ENCODE results near the gene FAF1.
A peak's percentile ranks its signal among the peaks of the same experiment; 100 is the strongest.
"Not testable (repeated sequence)": the region's sequence is repeated elsewhere in the genome, so short reads cannot be mapped to it uniquely, and the experiment has no call there.

The FAF1 gene

DNA sequence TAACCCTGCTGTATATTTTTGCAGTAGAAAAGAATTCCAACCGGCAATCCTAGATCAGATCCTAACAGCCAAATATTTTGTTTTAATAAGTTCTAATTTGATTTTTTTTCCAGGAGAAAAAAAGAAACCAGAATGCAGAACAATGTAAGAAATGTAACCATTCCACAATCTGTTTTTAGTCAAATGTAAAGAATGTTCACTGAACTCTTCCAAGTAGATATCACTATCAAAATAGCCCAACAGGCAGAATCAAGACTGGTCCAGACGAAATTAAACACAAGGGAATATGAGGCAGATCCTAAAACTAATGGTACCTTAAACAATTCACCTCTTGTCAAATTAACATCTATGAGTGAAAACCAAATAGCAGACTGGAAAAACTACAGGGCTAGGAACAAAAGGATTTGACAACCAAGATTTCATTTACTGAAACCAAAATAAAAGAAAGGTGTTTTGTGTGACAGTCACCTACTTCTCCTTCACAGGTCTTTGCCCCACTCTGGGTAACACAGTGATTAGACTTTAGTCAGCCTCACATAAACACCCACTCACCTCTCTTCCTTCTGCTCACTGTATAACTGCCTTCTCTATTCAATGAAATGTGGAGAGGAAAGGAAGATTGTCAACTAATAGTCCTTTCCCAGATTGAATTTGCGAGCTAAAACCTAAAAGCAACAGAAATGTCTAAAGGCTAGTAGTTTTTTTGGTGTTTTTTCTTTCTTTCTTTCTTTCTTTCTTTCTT, 137.9 kb downstream of the FAF1 start:
- FAIRE-seq: no peak
- DNase-seq (ENCODE audit: extremely low spot score, insufficient read length, low read depth): no peak

DNA sequence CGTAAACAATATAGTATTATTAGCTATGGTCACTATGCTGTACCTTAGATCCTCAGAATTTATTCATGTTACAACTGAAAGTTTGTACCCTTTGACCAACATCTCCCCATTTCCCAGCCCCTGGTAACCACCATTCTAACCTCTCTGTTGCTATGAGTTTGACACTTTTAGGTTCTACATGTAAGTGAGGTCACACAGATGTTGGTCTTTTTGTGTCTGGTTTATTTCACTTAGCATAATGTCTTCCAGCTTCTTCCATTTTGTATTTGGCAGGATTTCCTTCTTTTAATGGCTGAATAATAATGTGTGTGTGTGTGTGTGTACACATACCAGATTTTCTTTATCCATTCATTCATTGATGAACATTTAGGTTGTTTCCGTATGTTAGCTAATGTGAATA, 139.5 kb downstream of the FAF1 start:
- FAIRE-seq: no peak

GRCh38 chr1:50812346-50812745, 147.7 kb downstream of the FAF1 start:
- FAIRE-seq (peak; percentile 51), DNase-seq (ENCODE audit: extremely low spot score, insufficient read length, low read depth) (no peak)

More for the DNA sequence above, 139.5 kb downstream of the FAF1 start:
- no peak for DNase-seq (ENCODE audit: extremely low spot score, insufficient read length, low read depth)

DNA sequence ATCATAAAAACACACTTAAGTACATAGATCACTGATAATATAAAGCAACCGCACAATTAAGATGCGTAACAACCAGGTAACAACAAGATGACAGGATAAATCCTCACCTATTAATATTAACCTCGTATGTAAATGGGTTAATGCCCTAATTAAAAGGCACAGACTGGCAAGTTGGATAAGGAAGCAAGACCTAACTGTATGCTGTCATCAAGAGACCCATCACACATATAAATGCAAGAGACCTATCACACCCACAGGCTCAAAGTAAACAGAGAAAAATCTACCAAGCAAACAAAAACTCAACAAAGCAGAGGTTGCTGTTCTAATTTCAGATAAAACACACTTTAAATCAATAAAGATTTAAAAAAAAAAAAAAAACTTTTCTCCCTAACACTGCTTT, 151.8 kb downstream of the FAF1 start:
- FAIRE-seq: no peak
- no peak for DNase-seq (ENCODE audit: extremely low spot score, insufficient read length, low read depth)

- FAIRE-seq: no peak
- DNase-seq (ENCODE audit: extremely low spot score, insufficient read length, low read depth): no peak
These were observed 163.8 kb downstream of the FAF1 start for GRCh38 chr1:50796272-50796671.

DNA sequence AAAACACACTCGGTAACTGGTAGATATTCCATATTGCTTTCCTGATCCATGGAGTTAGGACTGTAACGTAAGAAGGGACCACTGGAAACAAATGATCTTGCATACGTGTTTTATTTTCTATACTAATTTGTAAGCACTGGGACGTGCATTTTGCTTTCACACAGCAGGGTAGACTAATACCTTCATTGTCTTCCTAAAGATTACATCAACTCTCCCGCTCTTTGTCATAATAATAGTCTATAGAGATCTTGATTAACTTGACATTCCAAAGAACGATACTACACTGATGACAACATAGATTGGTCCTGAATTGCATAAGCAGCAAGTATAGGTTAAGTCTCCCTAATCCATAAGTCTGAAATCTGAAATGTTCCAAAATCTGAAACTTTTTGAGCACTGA, 166.5 kb downstream of the FAF1 start:
- FAIRE-seq (no peak), DNase-seq (ENCODE audit: extremely low spot score, insufficient read length, low read depth) (no peak)

- no peak for DNase-seq (ENCODE audit: extremely low spot score, insufficient read length, low read depth)
- no peak for FAIRE-seq
These were observed 172.8 kb downstream of the FAF1 start for GRCh38 chr1:50787266-50787665.

DNA sequence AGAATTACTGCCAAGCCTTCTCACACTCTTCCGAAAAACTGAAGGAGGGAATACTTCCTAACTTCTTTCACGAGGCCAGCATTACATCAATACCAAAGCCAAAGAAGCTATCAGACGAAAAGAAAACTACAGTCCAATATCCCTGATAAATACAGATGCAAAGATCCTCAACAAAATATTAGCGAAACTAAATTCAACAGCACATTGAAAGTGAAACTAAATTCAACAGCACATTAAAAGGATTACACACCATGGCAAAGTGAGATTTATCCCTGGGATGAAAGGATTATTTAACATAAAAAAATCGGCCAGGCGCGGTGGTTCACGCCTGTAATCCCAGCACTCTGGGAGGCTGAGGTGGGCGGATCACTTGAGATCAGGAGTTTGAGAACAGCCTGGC, 176.8 kb downstream of the FAF1 start:
- FAIRE-seq (peak; percentile 18), DNase-seq (ENCODE audit: extremely low spot score, insufficient read length, low read depth) (no peak)

DNA sequence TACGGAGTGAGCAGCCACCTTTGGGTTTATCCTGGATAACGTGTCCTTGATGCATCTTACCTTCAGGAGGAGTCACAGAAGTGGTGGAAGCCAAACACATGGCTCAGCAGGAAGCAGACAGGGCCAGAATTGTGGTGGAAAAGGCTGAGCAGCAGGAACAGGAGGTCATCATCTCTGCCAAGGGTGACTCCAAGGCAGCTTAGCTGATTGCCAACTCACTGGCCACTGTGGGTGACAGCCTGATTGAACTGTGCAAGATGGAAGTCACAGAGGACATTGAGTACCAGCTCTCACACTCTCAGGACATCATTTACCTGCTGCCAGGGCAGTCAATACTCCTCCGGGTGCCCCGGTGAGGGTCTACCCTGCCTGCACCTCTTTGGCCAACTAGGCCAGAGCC, 179.3 kb downstream of the FAF1 start:
- DNase-seq (ENCODE audit: extremely low spot score, insufficient read length, low read depth) (no peak), FAIRE-seq (no peak)

GRCh38 chr1:50779801-50780200, 180.3 kb downstream of the FAF1 start:
- FAIRE-seq (no peak), DNase-seq (ENCODE audit: extremely low spot score, insufficient read length, low read depth) (no peak)

GRCh38 chr1:50775740-50776139, 184.3 kb downstream of the FAF1 start:
- DNase-seq (ENCODE audit: extremely low spot score, insufficient read length, low read depth) (no peak), FAIRE-seq (no peak)

DNA sequence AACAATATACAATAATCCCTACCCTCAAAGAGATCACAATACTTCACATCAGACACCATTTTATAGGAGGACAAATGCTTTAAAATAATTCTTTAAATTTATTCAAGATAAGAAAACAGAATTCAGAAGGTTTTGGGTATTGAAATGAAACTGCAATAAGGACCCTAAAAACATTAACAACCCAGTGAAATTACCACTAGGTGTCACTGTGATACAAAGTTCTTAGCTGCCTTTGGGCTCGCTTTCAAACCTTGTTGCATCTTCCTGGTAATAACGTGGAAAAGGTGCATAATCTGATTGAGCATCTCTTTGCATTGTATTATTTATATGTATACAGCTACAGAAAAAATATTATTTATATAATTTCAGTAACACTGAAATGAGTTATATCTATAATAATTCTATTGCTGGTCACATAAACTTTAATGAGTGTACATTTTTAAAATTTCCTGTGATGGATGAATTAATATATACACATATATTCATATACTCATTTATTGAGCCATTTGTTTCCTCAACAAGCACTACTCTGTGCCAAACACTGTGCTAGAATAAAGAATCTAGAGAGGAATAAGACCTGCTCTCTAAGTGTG, 185.2 kb downstream of the FAF1 start:
- DNase-seq (ENCODE audit: extremely low spot score, insufficient read length, low read depth): no peak
- peak; percentile 59 for FAIRE-seq

GRCh38 chr1:50766688-50767087, 193.4 kb downstream of the FAF1 start:
- FAIRE-seq (no peak), DNase-seq (ENCODE audit: extremely low spot score, insufficient read length, low read depth) (no peak)

- FAIRE-seq; DNase-seq (ENCODE audit: extremely low spot score, insufficient read length, low read depth): not testable (repeated sequence)
These were observed 203.5 kb downstream of the FAF1 start for GRCh38 chr1:50756543-50756942.

DNA sequence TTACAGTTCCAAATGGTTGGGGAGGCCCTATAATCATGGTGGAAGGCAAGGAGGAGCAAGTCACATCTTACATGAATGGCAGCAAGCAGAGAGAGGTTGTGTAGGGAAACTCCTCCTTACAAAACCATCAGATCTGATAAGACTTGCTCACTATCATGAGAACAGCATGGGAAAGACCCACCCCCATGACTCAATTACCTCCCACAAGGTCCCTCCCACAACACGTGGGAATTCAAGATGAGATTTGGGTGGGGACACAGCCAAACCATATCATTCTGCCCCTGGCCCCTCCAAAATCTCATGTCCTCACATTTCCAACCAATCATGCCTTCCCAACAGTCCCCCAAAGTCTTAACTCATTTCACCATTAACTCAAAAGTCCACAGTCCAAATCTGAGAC, 205.3 kb downstream of the FAF1 start:
- FAIRE-seq; DNase-seq (ENCODE audit: extremely low spot score, insufficient read length, low read depth): not testable (repeated sequence)

DNA sequence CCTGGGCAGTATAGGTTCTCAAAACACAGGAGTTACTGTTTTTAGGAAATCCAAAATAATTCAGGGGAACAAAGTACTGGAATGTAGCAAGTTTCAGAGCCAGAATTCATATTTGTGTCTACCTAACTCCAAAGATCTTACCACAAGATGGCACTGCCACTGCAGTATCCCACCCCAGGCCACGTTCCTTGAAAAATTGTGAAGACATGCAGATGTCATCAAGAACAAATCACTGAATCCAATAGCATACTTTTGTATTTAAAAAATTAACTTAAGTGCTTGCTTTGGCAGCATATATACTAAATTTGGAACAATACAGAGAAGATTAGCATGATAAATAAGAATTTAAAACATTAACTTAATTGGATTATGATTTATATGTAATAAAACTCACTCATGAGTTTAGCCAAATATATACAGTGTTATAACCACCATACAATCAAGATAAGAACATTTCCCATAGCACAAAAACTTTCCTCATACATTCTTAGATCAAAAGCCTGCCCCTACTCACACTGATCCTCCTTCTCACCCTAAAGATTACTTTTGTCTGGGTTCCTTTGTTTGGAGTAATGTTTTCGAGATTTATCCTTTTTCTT, 209.9 kb downstream of the FAF1 start:
- DNase-seq (ENCODE audit: extremely low spot score, insufficient read length, low read depth) (no peak), FAIRE-seq (no peak)

DNA sequence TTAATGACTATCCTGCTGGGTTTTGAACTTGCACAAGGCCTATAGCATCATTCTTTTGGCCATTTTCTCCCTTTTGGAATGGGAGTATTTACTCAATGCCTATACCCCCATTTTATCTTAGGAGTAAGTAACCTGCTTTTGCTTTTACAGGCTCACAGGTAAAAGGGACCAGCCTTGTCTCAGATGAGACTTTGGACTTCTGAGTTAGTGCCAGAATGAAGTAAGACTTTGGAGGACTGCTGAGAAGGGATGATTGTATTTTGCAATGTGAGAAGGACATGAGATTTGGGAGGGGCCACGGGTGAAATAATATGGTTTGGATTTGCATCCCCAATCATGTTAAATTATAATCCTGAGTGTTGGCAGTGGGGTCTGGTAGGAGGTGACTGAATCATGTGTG, 212.7 kb downstream of the FAF1 start:
- no peak for FAIRE-seq
- DNase-seq (ENCODE audit: extremely low spot score, insufficient read length, low read depth): no peak

DNA sequence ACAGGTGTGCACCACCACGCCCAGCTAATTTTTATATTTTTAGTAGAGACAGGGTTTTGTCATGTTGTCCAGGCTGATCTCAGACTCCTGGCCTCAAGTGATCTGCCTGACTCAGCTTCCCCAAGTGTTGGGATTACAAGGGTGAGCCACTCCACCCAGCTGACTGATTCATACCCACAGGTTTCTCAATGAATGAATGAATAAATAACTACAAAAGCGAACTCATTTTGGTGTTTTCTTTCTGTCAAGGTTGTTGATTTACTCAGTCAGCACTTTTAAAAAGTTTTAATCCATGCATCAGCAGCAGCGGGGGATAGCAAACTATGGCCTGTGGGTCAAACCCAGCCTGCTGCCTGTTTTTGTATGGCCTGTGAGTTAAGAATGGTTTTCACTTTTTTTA, 217.5 kb downstream of the FAF1 start:
- no peak for FAIRE-seq
- no peak for DNase-seq (ENCODE audit: extremely low spot score, insufficient read length, low read depth)

DNA sequence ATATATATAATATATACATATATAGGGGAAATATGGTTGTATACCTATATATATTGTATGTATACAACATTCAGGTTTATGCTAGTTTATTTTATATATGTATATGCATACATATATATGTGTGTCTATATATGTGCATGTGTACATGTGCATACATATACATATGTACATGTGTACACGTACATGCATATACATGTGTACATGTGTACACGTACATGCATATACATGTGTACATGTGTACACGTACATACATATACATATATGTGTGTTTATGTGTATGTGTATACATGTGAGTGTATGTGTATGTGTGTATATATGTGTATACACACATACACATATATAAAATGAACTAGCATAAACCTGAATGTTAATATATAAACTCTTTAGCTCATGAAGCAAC, 220.9 kb downstream of the FAF1 start:
- DNase-seq (ENCODE audit: extremely low spot score, insufficient read length, low read depth) (no peak), FAIRE-seq (no peak)

DNA sequence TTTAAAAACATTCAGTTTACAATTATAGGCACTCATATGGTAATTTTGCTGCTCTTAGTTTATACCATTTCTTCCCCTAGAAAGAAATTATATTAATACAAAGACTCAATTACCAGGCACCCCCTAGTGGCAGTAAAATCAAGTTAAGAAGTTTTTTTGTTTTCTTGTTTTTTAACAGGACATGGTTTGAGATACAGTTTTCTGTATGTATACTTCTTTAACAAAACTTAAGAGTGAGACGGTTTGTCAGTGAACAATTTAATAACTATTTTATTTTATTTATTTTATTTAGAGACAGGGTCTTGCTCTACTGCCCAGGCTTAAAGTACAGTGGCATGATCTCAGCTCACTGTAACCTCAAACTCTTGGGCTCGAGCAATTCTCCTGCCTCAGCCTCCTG, 224.6 kb downstream of the FAF1 start:
- FAIRE-seq (peak; percentile 47), DNase-seq (ENCODE audit: extremely low spot score, insufficient read length, low read depth) (no peak)

DNA sequence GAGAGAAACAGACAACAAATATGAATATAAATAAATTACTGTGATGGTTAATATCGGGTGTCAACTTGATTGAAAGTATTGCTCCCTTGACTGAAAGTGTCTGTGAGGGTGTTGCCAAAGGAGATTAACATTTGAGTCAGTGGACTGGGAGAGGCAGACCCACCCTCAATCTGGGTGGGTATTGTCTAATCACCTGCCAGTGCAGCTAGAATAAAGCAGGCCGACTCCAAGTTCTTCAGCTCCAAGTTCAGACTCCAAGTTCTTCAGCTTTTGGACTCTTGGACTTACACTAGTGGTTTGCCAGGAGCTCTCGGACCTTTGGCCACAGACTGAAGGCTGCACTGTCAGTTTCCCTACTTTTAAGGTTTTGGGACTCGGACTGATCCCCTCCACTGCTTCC, 232.5 kb downstream of the FAF1 start:
- DNase-seq (ENCODE audit: extremely low spot score, insufficient read length, low read depth); FAIRE-seq: not testable (repeated sequence)
